ENCODE measurements around the gene VPS54. TPM values are rescaled to one million over a fixed set of nuclear protein-coding genes. Genes with fewer than 3 reads are reported as not detected.

The VPS54 gene
- total RNA-seq, 1 donor from 2014 or later = 44.3 TPM

DNA sequence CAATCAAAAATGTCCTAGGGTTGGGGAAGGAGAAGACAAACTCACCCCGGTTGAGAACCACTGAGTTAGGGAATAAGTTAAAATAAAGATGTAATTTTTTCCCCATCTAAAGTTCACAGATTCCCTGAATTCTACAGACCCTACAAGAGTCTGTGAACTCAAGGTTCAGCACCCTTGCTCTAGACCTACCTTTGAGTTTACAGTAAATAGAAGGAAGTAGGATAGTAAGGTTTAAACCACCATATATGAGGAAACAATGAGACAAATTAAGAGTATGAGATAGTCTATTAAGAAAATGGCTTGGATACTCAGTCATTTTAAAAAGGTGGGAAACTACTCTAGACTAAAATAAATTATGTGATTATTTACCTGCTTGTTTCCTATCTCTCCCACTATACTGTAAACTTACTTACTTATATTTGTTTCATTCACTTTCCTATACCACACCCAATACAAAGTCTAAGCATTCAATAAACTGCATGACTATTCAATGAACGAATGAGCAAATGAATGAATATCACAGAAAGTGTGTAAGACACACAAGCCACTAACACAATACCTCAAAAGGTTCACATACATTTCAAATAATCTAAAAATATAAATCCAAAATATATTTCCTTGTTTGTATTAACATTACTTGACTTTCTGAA is 13.4 kb downstream of the VPS54 start:
- H3K27ac ChIP-seq = no peak overlapping the region
- peaks cover 22% of the 10 kb centered on the region for H4K20me1 ChIP-seq (ENCODE audit: low read depth)
- H3K4me3 Mint-ChIP-seq = no peak overlapping the region
- no peak overlapping the region for H3K4me2 ChIP-seq
- no peak overlapping the region for H3K27ac Mint-ChIP-seq
- no peaks in the 10 kb centered on the region for H3F3A ChIP-seq (ENCODE audit: low read depth)
- no peaks in the 10 kb centered on the region for H3K4me1 Mint-ChIP-seq
- H3K9ac ChIP-seq = no peak overlapping the region
- H3K4me3 ChIP-seq = no peak overlapping the region
- no peaks in the 10 kb centered on the region for H3K27me3 ChIP-seq
- H3K4me1 ChIP-seq = no peaks in the 10 kb centered on the region
- peaks cover 35% of the 10 kb centered on the region for H3K36me3 Mint-ChIP-seq
- peaks cover 67% of the 10 kb centered on the region for H3K79me2 ChIP-seq (ENCODE audit: low read depth)
- no peaks in the 10 kb centered on the region for H3K9me3 ChIP-seq (ENCODE audit: low read depth)
- H3K9me3 Mint-ChIP-seq = peaks cover 9% of the 10 kb centered on the region
- H2AFZ ChIP-seq (replicated peaks) = no peak overlapping the region
- DNase-seq (ENCODE audit: low spot score) = no peak
- TF ChIP-seq, protein P1, sequence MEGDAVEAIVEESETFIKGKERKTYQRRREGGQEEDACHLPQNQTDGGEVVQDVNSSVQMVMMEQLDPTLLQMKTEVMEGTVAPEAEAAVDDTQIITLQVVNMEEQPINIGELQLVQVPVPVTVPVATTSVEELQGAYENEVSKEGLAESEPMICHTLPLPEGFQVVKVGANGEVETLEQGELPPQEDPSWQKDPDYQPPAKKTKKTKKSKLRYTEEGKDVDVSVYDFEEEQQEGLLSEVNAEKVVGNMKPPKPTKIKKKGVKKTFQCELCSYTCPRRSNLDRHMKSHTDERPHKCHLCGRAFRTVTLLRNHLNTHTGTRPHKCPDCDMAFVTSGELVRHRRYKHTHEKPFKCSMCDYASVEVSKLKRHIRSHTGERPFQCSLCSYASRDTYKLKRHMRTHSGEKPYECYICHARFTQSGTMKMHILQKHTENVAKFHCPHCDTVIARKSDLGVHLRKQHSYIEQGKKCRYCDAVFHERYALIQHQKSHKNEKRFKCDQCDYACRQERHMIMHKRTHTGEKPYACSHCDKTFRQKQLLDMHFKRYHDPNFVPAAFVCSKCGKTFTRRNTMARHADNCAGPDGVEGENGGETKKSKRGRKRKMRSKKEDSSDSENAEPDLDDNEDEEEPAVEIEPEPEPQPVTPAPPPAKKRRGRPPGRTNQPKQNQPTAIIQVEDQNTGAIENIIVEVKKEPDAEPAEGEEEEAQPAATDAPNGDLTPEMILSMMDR (IDR thresholded peaks at IDR 0.05) = no peak
- TF ChIP-seq EZH2phosphoT487 (IDR thresholded peaks at IDR 0.05) (no peak), EZH2 (IDR thresholded peaks at IDR 0.05) (no peak)
- no peaks in the 10 kb centered on the region for H3K27me3 Mint-ChIP-seq (ENCODE audit: insufficient read depth, low read depth)
- H3K36me3 ChIP-seq = no peaks in the 10 kb centered on the region

DNA sequence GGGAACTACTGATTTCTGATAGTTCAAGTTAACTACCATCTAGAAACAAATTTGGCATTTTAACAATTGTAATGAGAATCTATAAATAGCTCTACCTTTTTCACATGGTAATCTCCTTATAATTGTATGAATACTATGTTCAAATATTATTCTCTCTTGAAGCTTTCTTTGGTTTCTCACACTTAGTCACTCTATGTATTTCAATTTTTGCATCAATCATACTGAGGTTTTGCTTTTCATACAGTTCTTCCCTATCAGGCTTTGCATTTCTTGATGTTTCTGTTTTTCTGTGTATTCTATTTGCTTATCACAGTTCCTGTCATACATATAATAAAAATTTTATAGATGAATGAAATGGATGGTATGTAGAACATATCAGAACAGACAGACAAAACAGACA is 16.0 kb downstream of the VPS54 start:
- H3K9ac ChIP-seq = no peak overlapping the region
- H3K36me3 Mint-ChIP-seq = peaks cover 42% of the 10 kb centered on the region
- no peak overlapping the region for H3K4me2 ChIP-seq
- no peak overlapping the region for H3K27ac Mint-ChIP-seq
- H3K4me1 ChIP-seq = no peaks in the 10 kb centered on the region
- H2AFZ ChIP-seq (replicated peaks) = no peak overlapping the region
- peaks cover 42% of the 10 kb centered on the region for H3K79me2 ChIP-seq (ENCODE audit: low read depth)
- peaks cover 13% of the 10 kb centered on the region for H4K20me1 ChIP-seq (ENCODE audit: low read depth)
- no peak overlapping the region for H3K4me3 Mint-ChIP-seq
- no peaks in the 10 kb centered on the region for H3K36me3 ChIP-seq
- peaks cover 28% of the 10 kb centered on the region for H3K9me3 Mint-ChIP-seq
- no peaks in the 10 kb centered on the region for H3K27me3 Mint-ChIP-seq (ENCODE audit: insufficient read depth, low read depth)
- H3K9me3 ChIP-seq (ENCODE audit: low read depth) = peaks cover 6% of the 10 kb centered on the region
- no peak overlapping the region for H3K4me3 ChIP-seq
- H3F3A ChIP-seq (ENCODE audit: low read depth) = no peaks in the 10 kb centered on the region
- no peak overlapping the region for H3K27ac ChIP-seq
- TF ChIP-seq EZH2phosphoT487 (IDR thresholded peaks at IDR 0.05) = no peak
- TF ChIP-seq, protein P1 (IDR thresholded peaks at IDR 0.05) = no peak
- TF ChIP-seq EZH2 (IDR thresholded peaks at IDR 0.05) = no peak
- DNase-seq (ENCODE audit: low spot score) = no peak
- no peaks in the 10 kb centered on the region for H3K27me3 ChIP-seq
- no peaks in the 10 kb centered on the region for H3K4me1 Mint-ChIP-seq

DNA sequence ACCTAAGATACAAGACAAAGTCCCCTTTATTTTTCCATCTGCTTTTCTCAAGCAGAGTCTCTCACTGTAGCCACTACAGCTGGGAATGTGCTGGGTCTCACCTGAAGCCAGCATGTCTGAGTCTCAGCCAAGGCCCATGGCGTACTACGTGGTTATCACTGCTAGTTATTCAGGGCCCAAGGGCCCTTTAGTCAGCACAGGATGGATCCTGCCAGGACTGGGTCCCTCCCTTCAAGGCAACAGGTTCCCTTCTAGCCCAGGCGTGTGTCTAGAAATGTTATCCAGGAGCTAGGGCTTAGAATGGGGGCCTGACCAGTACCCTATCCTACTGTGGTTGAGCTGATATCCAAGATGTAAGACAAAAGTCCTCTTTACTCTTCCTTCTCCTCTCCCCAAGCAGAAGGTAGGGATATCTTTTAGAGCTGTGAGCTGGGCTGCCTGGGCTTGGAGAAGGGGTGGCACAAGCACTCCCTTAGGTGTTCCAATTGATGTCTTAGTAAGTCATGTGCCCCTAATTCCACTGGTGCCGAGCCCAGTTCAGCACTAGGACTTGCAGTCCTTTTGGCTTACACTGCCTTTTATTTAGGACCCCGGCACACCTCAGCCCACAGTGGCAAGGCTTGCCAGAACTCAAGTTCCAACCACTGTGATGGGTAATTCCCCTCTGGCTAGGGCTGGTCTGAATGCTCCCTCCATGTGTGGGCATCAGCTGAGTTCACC is 17.7 kb downstream of the VPS54 start:
- Histone ChIP-seq H3F3A (ENCODE audit: low read depth) (no peaks in the 10 kb centered on the region), H3K4me1 (no peaks in the 10 kb centered on the region), H3K79me2 (ENCODE audit: low read depth) (peaks cover 35% of the 10 kb centered on the region), H3K27ac (no peak overlapping the region), H3K36me3 (peaks cover 9% of the 10 kb centered on the region), H3K9me3 (ENCODE audit: low read depth) (peaks cover 19% of the 10 kb centered on the region), H3K4me2 (no peak overlapping the region), H4K20me1 (ENCODE audit: low read depth) (no peaks in the 10 kb centered on the region), H2AFZ (replicated peaks) (no peak overlapping the region), H3K4me3 (no peak overlapping the region), H3K9ac (no peak overlapping the region), H3K27me3 (no peaks in the 10 kb centered on the region)
- H3K9me3 Mint-ChIP-seq = peaks cover 39% of the 10 kb centered on the region
- no peak for DNase-seq (ENCODE audit: low spot score)
- H3K27me3 Mint-ChIP-seq (ENCODE audit: insufficient read depth, low read depth) = no peaks in the 10 kb centered on the region
- H3K4me3 Mint-ChIP-seq = no peak overlapping the region
- H3K27ac Mint-ChIP-seq = no peak overlapping the region
- TF ChIP-seq, protein P1 (IDR thresholded peaks at IDR 0.05) = no peak
- TF ChIP-seq EZH2 (IDR thresholded peaks at IDR 0.05) (no peak), EZH2phosphoT487 (IDR thresholded peaks at IDR 0.05) (no peak)
- peaks cover 46% of the 10 kb centered on the region for H3K36me3 Mint-ChIP-seq
- H3K4me1 Mint-ChIP-seq = no peaks in the 10 kb centered on the region
